Stimulated activated CD4-positive, alpha-beta T cell treated with anti-CD3 and anti-CD28 coated beads, Interleukin-1b, Interleukin-23, amount 100 ng/mL, for 24 hours (primary cell): ENCODE data around the gene RYK.
"Not testable (repeated sequence)": the region's sequence is repeated elsewhere in the genome, so short reads cannot be mapped to it uniquely, and the experiment has no call there.

Source experiments
- DNase-seq, 4 experiments: peaks; one replicate each; pipeline ENCODE4 v3.0.0-alpha.2; 2020; ENCODE audit warnings: low read depth in 4 of 4, low spot score in 1 of 4

RYK gene

DNA sequence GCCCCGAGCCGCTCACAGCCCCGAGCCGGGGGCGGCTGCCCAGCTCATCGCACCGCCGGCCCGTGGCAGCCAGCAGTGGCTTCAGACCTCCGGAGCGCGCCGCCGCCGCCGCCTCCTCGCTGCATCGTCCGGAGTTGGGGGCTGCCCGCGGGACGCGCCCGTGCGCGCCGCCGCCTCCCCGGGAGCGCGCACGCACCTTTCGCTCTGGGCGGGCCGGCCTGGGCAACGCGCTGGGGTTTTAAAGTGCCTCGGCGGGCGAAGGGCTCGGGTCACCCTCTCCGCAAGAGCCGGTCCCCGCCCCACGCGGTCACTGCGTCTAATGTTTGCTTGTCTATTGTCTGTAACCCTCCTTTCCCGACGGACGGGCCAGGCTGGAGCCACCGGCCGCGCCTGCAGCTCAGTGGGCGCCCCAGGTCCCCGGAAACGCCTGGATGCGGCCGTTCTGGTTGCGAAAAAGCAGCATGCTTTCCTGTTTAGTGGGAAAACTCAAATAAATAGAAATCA is at the start of gene RYK:
RYK (minus strand) TSS at position 143 of the 504 bp plus-strand sequence. CDS start 205 bp downstream, outside the sequence.
- peak; percentile 31 to 68 (median 50) for DNase-seq

GRCh38 chr3:134299888-134300206 is 49.2 kb upstream of the RYK start:
- DNase-seq = no peak

GRCh38 chr3:134299185-134299887 is 48.7 kb upstream of the RYK start:
- no peak for DNase-seq

DNA sequence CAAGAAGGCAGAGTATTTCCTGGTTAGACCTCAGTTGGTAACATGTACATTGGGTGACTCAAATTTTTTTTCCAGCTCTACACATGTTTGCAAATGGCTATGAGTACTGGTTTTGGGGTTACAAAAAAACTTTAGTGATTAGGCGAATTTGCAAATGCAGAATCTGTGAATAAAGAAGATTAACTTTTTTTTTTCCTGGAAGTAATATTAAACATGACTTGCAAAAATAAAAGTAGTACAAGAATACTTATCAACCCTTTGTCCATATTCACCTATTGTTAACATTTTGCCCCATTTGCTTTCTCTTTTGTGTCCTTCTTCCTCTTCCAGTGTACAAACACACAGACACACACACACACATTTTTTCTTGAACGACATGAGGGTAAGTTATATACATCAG is 47.6 kb upstream of the RYK start:
- DNase-seq = no peak

- no peak for DNase-seq
Observed at GRCh38 chr3:134296616-134297015, 46.0 kb upstream of the RYK start.

- no peak for DNase-seq
Observed at GRCh38 chr3:134295930-134296329, 45.3 kb upstream of the RYK start.

GRCh38 chr3:134294302-134295280 is 43.9 kb upstream of the RYK start:
- DNase-seq = peak in 2 of 4 experiments; percentile 9 to 48

DNA sequence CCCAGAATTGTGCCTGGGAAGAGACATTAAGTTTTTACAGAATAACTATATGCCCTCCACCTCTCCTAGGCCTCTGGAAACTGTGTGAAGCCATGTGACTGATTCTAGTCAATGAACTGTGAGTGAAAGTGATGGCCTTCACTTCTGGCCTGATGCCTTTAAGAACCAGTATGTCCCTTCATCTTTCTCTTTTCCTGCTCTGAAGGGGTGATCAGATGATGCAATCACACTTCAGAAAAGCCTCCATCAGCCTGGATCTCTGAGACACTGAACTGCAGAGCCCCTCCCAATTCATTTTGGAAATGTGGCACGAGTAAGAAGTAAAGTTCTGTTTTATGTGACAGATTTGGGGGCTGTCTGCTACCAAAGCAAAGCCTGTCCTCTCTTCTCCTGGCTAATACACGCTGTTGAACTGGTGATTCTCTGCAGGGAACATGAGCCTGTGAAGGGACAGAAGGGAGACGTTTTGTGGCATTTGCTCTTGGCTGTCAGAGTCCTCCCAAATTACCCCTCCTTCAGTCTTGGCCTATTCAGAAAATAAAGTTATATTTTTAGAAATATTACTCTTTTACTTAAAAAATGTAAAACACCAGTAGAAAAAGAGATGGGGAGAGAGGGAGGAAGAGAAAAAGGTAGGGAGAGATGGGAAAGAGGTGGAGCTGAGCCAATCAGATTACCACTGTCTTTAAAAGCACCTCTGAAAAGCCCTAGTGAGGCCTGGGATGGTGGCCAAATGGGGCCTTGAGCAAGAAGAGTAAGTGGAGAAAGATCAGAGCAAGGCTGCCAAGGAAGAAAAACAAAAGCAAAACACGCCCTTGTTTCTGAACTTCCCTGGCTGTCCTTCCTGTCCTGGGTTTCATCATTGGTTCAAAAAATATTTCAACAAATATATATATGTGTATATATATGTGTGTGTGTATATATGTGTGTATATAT is 40.9 kb upstream of the RYK start:
- DNase-seq = no peak

- DNase-seq = no peak
Observed at GRCh38 chr3:134287512-134287911, 36.9 kb upstream of the RYK start.

- DNase-seq = no peak
Observed at GRCh38 chr3:134284438-134284837, 33.8 kb upstream of the RYK start.

DNA sequence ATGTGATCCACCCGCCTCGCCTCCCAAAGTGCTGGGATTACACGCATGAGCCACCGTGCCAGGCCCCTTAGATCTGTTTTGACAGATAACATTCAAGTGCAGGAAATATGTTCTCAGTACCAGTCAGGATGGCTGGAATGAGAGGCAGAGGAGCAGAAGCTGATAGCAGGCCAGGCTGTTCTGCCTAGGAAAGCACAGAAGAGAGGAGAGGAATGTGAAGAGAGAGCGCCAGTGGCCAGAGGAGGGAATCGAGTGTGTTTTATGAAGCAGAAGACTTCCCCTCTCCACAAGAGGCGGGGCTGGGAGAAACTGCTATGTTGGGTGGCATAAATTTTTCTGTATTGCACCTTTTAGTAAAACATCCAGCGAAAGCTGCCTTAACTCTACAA is 32.0 kb upstream of the RYK start:
- no peak for DNase-seq

DNA sequence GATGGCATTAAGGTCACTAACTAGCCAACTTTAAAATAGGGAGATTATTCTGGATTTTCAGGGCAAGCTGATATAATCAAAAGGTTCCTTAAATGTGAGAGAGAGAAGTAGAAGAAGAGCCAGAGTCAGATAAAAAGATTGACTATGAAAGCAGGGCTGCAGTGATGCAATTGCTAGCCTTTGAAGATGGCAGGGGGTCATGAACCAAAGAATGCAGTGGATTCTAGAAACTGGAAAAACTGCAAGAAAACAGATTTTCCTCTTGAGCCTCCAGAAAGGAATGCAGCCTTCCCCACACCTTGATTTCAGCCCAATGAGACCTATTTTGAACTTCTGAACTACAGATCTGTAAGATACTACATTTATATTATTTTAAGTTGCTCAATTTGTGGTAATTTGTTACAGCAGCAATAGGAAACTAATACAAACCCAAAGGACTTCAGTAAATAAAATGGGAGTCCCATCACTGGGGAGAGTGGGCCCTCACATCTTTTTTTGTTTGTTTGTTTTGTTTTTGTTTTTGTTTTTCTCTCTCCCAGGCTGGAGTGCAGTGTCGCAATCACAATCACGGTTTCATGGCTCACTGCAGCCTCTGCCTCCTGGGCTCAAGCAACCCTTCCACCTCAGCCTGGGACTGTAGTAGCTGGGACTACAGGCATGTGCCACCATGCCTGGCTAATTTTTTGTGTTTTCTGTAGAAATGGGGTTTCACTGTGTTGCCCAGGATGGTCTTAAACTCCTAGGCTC is 31.4 kb upstream of the RYK start:
- no peak for DNase-seq

DNA sequence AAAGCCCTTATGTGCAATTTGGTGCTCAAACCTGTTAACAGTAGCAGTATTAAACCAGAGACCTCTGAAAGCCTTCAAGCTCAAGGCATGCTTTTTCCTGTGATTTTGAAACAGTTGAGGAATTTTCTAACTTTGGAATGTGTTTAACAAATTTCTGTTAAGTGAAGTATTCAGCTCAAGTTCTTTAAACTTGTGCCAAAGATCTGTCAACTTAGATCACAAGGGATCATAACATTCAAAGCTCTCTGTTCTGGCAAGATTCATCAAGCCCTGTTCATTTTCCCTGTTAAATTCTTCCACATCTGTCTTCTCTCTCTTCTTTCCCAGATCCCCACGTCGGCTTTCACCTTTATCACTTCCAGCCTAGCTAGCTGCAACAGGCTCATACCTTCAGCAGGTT is 28.8 kb upstream of the RYK start:
- DNase-seq = no peak

- DNase-seq = no peak
Observed at GRCh38 chr3:134277066-134277660, 26.5 kb upstream of the RYK start.

GRCh38 chr3:134276086-134276485 is 25.4 kb upstream of the RYK start:
- DNase-seq = no peak

DNA sequence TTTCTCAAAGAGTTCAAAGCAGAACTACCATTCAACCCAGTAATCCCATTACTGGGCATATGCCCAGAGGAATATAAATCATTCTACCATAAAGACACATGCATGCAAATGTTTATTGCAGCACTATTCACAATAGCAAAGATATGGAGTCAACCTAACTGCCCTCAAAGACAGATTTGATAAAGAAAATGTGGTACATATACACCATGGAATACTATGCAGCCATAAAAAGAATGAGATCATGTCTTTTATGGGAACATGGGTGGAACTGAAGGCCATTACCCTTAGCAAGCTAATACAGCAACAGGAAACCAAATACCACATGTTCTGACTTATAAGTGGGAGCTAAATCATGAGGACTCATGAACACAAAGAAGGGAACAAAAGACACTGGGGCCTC is 24.5 kb upstream of the RYK start:
- DNase-seq = not testable (repeated sequence)

DNA sequence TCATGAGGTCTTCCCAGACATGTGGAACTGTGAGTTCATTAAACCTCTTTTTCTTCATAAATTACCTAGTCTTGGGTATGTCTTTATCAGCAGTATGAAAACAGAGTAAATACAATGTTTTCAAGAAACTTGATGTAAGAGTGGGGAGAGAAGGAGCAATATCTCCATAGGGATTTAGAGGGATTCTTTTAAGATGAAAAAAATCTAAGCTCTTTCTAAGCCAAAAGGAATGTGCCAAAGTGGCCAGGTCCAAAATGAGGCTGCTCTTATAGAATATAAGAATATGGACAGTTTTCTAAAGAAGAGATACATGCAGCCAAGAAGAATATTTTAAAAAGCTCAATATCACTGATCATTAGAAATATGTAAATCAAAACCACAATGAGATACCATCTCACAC is 23.9 kb upstream of the RYK start:
- no peak for DNase-seq

- DNase-seq = no peak
Observed at GRCh38 chr3:134267996-134268395, 17.3 kb upstream of the RYK start.

DNA sequence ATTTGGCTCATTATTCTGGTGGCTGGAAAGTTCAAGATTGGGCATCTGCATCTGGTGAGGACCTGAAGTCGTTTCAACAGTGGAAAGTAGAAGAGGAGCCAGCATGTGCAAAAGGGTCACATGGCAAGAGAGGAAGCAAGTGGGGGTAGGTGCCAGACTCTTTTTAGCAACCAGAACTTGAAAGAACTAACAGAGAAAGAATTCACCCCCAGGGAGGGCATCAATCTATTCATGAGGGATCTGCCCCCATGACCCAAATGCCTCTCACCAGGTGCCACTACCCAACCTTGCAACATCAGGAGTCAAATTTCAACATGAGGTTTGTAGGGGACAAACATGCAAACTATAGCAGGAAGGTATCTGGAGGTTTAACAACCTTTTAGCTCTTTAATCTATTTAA is 10.3 kb upstream of the RYK start:
- no peak for DNase-seq

DNA sequence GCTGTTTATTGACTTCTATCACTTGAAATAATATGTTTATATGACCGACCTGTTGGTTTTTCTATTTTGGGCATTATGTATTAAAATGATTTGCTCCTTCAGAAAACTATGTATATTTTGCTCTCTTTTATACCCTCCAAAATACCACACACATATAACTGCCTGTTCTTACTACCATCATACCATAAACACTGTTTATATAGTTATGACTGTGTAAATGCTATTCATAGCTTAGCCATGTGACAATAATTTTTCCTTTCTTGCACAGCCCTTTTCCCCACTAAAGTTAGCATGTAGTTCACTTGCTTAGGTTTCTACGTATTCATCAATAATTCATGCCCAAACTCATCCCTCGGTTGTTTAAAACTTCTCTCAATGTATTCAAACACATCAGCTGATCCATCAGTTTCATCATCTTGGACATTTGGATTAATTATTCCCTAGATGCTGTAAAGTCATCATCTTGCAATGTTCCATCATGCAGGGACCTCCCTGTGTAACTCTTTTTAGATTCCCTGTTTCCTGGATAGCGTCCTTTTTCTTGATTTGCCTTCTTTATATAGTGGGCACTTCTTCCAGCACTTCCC is 8.2 kb upstream of the RYK start:
- DNase-seq = no peak
